IPS-18a (cell line): ENCODE results near the gene AIG1.
"Not testable (repeated sequence)": the region's sequence is repeated elsewhere in the genome, so short reads cannot be mapped to it uniquely, and the experiment has no call there.

ENCODE experiments used
- H3K27ac ChIP-seq: one replicate; pipeline ENCODE4 v1.5.1; 2013; ENCODE audit warnings: low read length
- H3K27me3 ChIP-seq: one replicate; pipeline ENCODE4 v1.6.1; 2013; ENCODE audit warnings: mild to moderate bottlenecking, low read length; ENCODE audit not compliant: control insufficient read depth, insufficient read depth
- H3K36me3 ChIP-seq: one replicate; pipeline ENCODE4 v1.6.1; 2013; ENCODE audit warnings: low read depth, low read length; ENCODE audit not compliant: control insufficient read depth
- H3K4me1 ChIP-seq: one replicate; pipeline ENCODE4 v1.6.1; 2013; ENCODE audit warnings: low read depth, low read length; ENCODE audit not compliant: control insufficient read depth
- H3K4me3 ChIP-seq: one replicate; pipeline ENCODE4 v1.5.1; 2013; ENCODE audit warnings: low read length
- H3K9ac ChIP-seq: one replicate; pipeline ENCODE4 v1.6.1; 2013; ENCODE audit warnings: mild to moderate bottlenecking, low read length, moderate library complexity
- H3K9me3 ChIP-seq: one replicate; pipeline ENCODE4 v1.6.1; 2013; ENCODE audit warnings: low read depth, low read length; ENCODE audit not compliant: control insufficient read depth

The AIG1 gene

DNA sequence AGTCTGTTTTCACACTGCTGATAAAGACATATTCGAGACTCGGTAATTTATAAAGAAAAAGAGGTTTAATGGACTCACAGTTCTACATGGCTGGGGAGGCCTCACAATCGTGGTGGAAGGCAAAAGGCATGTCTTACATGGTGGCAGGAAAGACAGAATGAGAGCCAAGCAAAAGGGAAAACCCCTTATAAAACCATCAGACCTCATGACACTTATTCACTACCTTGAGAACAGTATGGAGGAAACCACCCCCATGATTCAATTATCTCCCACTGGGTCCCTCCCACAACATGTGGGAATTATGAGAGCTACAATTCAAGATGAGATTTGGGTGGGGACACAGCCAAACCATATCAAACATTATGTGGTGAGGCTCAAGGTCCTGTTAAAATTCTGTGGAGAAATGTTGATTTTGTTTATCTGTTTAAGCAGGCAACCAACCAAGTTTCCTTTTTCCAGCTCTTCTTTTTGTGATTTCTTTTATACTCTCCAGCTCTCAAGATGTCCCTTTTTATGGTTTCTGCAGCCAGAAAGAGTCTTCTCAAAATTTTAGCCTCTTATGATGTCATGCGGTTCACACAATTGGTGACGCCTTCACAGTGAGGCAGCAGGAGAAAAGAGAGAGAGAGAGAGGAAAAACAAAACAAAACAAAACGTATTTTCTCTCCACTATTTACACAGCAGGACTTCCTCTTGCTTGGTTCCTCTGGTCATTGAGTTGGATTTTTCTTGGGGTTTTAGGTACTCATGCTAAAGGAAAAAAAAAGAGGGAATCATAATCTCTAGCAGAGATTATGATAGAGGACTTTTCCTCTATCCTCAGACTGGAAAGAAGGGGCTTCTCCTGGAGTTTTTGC is 18.0 kb downstream of the AIG1 start:
- peak overlapping the region; percentile 22 for H3K27ac ChIP-seq
- no peaks in the 10 kb centered on the region for H3K4me1 ChIP-seq
- H3K9me3 ChIP-seq = no peaks in the 10 kb centered on the region
- no peaks in the 10 kb centered on the region for H3K36me3 ChIP-seq
- H3K27me3 ChIP-seq = no peaks in the 10 kb centered on the region
- no peak overlapping the region for H3K9ac ChIP-seq
- no peak overlapping the region for H3K4me3 ChIP-seq

- Histone ChIP-seq H3K4me1 (no peaks in the 10 kb centered on the region), H3K9ac (no peak overlapping the region), H3K27ac (no peak overlapping the region), H3K27me3 (no peaks in the 10 kb centered on the region), H3K4me3 (no peak overlapping the region), H3K36me3 (no peaks in the 10 kb centered on the region), H3K9me3 (no peaks in the 10 kb centered on the region)
Measured at GRCh38 chr6:143079325-143079640, 18.6 kb downstream of the AIG1 start.

DNA sequence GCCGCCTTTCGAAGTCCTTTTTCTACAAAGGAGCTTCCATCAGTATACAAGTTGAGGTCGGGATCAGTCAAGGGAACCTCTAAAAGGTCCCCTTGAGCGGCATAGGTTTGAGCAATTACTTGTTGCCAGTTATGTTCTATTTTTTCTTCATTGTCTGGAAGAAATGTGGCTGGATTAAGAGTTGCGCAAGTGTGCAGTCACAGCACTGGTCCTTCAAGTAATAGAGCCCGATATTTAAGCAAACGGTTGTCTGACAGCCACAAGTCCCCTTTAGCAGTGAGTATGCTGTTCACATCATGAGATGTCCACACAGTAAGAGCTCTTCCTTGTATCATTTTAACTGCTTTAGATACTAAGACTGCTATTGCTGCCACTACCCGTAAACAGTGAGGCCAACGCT is 21.6 kb downstream of the AIG1 start:
- H3K4me1 ChIP-seq, H3K9me3 ChIP-seq, H3K4me3 ChIP-seq, H3K27ac ChIP-seq, H3K36me3 ChIP-seq, H3K27me3 ChIP-seq, H3K9ac ChIP-seq: not testable (repeated sequence)

DNA sequence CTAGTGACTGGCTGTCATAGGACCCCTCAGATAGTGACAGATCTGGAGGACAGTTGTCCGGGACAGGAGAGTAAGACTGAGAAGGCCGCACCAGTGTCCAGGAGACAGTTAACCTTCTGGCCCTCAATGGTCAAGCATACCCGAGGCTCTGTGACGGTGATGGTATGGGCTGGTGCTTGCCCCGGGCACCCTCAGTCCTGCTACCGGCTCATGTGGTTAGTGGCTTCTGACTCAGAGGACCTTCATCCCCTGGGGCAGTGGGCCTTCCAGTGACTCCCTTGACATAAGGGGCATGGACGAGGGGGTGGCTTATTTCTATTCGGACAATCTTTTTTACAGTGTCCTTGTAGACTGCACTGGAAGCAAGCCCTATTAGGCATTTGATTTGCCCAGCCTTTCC is 23.3 kb downstream of the AIG1 start:
- H3K27ac ChIP-seq, H3K9ac ChIP-seq, H3K4me3 ChIP-seq, H3K9me3 ChIP-seq, H3K27me3 ChIP-seq, H3K36me3 ChIP-seq, H3K4me1 ChIP-seq: not testable (repeated sequence)

DNA sequence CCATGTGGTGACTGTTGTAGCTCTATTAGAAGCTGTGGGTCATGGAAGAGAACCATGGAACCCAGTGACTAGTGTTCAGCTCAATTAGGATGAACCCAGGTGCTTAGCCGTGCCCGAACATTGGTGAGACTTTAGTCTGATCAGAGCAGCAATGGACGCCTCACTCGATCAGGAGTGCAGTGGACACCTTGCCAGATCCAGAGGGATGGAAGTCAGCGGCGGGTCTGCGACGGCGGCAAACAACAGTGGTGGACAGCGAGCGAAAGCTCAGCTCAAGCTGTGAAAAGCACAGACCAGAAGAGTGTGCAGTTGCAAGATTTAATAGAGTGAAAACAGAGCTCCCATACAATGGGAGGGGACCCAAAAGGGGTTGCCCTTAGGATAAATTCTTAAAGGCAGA is 26.6 kb downstream of the AIG1 start:
- not testable (repeated sequence) for H3K27me3 ChIP-seq, H3K9ac ChIP-seq, H3K36me3 ChIP-seq, H3K27ac ChIP-seq, H3K4me3 ChIP-seq, H3K4me1 ChIP-seq, H3K9me3 ChIP-seq

DNA sequence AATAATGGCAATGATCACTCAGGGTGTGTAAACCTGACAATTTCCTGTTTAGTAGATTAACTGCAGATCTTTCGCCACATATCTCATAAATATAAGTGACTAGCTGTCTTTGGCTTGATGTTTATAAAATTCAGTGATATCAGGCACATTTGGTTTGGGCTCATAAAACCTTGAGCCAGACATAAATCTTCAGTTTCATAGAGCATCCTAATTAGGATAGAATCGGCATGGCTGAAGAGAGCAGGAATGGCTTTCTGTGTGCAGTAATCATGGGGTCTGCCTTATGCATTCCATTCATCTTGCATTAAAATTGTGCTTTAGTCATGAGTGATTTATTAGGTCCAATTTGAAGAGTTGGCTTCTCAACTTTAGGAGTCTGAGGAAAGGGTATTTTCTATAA is 27.2 kb downstream of the AIG1 start:
- no peak overlapping the region for H3K27ac ChIP-seq
- no peaks in the 10 kb centered on the region for H3K4me1 ChIP-seq
- no peak overlapping the region for H3K9ac ChIP-seq
- H3K4me3 ChIP-seq = no peak overlapping the region
- no peaks in the 10 kb centered on the region for H3K36me3 ChIP-seq
- no peaks in the 10 kb centered on the region for H3K9me3 ChIP-seq
- no peaks in the 10 kb centered on the region for H3K27me3 ChIP-seq

DNA sequence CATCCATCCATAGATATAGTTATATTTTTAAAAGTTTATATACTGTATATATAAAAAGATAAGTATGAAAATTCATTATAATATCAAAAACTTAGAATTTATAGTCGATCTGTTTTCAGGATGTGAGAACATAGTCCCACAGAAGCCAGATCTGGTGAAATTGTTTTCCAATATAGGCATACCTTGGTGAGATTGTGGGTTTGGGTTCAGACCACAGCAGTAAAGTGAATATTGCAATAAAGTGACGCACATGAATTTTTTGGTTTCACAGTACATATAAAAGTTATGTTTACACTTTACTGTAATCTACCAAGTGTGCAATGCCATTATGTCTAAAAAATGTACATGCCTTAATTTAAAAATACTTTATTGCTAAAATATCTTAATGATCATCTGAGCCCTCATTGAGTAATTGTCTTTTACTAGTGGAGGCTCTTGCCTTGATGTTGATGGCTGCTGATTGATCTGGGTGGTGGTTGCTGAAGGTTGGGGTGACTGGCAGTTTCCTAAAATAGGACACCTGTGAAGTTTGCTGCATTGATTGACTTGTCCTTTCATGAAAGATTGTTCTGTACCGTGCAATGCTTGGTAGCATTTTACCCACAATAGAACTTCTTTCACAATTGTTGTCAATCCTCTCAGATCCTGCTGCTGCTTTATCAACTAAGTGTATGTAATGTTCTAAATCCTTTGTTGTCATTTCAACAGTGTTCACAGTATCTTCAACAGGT is 29.8 kb downstream of the AIG1 start:
- no peak overlapping the region for H3K27ac ChIP-seq
- no peaks in the 10 kb centered on the region for H3K36me3 ChIP-seq
- no peak overlapping the region for H3K9ac ChIP-seq
- H3K4me3 ChIP-seq = no peak overlapping the region
- no peaks in the 10 kb centered on the region for H3K4me1 ChIP-seq
- H3K27me3 ChIP-seq = no peaks in the 10 kb centered on the region
- H3K9me3 ChIP-seq = no peaks in the 10 kb centered on the region

DNA sequence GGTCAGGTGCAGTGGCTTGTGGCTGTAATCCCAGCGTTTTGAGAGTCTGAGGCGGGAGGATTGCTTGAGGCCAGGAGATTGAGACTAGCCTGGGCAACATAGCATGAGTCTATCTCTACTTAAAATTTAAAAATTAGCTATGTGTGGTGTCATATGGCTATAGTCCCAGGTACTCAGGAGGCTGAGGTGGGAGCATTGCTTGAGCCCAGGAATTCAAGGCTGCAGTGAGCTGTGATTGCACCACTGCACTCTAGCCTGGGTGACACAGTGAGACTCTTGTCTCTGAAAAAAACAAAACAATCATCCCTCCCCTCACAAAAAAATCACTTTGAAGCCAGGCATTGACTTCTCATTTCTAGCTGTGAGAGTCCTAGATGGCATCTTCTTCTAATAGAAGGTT is 32.1 kb downstream of the AIG1 start:
- H3K9me3 ChIP-seq = no peaks in the 10 kb centered on the region
- H3K4me3 ChIP-seq = no peak overlapping the region
- H3K36me3 ChIP-seq = no peaks in the 10 kb centered on the region
- H3K4me1 ChIP-seq = no peaks in the 10 kb centered on the region
- H3K27me3 ChIP-seq = no peaks in the 10 kb centered on the region
- no peak overlapping the region for H3K27ac ChIP-seq
- no peak overlapping the region for H3K9ac ChIP-seq

DNA sequence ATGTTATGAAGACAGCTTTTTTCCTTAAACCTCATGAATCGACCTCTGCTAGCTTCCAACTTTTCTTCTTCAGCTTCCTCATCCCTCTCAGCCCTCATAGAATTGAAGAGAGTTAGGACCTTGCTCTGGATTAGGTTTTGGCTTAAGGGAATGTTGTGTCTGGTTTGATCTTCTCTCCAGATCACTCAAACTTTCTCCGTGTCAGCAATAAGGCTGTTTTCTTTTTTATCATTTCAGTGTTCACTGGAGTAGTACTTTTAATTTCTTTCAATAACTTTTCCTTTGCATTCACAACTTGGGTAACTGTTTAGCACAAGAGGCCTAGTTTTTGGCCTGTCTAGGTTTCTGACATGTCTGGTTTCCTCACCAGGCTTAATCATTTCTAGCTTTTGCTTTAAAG is 32.6 kb downstream of the AIG1 start:
- no peak overlapping the region for H3K4me3 ChIP-seq
- no peak overlapping the region for H3K27ac ChIP-seq

GRCh38 chr6:143096403-143096802 is 35.7 kb downstream of the AIG1 start:
- Histone ChIP-seq H3K27ac (no peak overlapping the region), H3K9me3 (no peaks in the 10 kb centered on the region), H3K4me1 (no peaks in the 10 kb centered on the region), H3K4me3 (no peak overlapping the region), H3K36me3 (no peaks in the 10 kb centered on the region), H3K9ac (no peak overlapping the region), H3K27me3 (no peaks in the 10 kb centered on the region)

More for the DNA sequence above, 32.6 kb downstream of the AIG1 start:
- no peaks in the 10 kb centered on the region for H3K36me3 ChIP-seq
- no peaks in the 10 kb centered on the region for H3K9me3 ChIP-seq
- no peak overlapping the region for H3K9ac ChIP-seq
- H3K4me1 ChIP-seq = no peaks in the 10 kb centered on the region
- H3K27me3 ChIP-seq = no peaks in the 10 kb centered on the region

DNA sequence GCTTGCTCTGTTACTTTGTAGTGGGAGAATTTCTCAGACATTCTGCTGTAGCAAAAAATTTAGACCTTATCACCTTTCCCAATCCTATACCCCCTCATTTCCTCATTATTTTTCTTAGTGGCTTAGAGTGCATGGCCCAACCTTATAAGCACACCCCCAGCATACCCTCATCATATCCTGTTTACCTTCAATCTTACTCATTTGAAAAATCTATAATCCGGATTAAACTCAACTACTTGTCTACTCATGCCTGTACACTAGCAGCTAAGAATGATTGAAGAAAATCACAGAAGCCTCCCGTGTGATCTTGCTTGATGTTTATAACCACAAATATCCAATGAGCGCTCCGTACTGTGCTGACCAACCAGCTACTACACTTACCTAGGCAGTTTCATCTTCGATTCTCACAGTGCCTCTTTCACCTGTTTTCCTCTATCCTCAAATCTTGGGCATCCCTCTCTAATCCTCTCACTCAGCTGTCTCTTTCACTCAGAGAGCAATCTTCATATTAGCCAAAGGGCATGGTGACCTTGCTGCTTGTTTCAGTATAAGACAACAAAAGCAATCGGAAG is 36.6 kb downstream of the AIG1 start:
- no peak overlapping the region for H3K4me3 ChIP-seq
- no peak overlapping the region for H3K27ac ChIP-seq
- no peaks in the 10 kb centered on the region for H3K9me3 ChIP-seq
- no peaks in the 10 kb centered on the region for H3K36me3 ChIP-seq
- H3K27me3 ChIP-seq = no peaks in the 10 kb centered on the region
- H3K4me1 ChIP-seq = no peaks in the 10 kb centered on the region
- H3K9ac ChIP-seq = no peak overlapping the region
